ENCODE results near the gene MBP. TPM values are rescaled to one million over a fixed set of nuclear protein-coding genes. Genes with fewer than 3 reads are reported as not detected.

MBP gene
- total RNA-seq, 1 donor from 2014 or later: 14.5 TPM

DNA sequence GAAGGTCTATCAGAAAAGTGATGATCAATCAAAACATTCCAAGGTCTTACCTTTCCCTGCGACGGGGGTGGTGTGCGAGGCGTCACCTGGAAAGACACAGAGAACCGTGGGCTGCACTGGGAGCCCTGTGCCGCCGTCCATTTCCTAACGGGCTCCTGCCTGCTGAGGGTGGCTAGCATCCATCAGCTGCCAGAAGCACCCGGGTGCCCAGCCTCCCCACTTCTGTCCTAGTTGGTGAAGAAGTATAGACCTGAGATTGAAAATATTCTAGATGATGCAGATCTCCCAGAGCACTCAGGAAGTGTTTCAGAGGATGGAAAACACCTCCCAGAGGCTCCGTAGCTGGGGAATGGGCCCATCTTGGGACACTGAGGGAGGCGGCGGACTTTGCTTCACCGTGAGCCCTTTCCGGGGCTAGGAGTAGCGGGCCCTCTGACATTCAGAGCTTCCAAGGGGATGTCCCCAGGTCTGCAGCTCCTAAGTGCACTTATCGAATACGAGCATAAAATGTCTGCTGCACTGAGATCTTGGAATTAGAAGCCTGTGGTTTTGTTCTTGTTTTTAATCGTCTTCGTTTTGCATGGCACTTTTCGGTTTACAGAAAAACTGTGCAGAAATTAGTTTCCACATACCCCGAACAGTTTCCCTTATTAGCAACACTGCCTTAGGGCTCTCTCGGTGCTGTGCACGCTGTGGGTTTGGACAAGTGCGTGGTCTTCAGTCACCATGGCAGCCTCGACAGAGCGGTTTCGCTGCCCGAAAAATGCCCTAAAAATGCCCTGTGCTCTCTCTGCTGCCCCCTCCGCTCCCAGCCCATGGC is 143.5 kb downstream of the MBP start:
- DNase-seq (ENCODE audit: extremely low spot score, unreplicated experiment): peak; percentile 58
- Mint-ChIP-seq H3K27me3 (no peaks in the 10 kb centered on the region), H3K4me1 (ENCODE audit: unreplicated experiment) (peaks cover 27% of the 10 kb centered on the region), H3K27ac (no peak overlapping the region), H3K36me3 (peaks cover 4% of the 10 kb centered on the region), H3K4me3 (no peak overlapping the region), H3K9me3 (no peaks in the 10 kb centered on the region)
- TF ChIP-seq, protein P1, sequence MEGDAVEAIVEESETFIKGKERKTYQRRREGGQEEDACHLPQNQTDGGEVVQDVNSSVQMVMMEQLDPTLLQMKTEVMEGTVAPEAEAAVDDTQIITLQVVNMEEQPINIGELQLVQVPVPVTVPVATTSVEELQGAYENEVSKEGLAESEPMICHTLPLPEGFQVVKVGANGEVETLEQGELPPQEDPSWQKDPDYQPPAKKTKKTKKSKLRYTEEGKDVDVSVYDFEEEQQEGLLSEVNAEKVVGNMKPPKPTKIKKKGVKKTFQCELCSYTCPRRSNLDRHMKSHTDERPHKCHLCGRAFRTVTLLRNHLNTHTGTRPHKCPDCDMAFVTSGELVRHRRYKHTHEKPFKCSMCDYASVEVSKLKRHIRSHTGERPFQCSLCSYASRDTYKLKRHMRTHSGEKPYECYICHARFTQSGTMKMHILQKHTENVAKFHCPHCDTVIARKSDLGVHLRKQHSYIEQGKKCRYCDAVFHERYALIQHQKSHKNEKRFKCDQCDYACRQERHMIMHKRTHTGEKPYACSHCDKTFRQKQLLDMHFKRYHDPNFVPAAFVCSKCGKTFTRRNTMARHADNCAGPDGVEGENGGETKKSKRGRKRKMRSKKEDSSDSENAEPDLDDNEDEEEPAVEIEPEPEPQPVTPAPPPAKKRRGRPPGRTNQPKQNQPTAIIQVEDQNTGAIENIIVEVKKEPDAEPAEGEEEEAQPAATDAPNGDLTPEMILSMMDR (conservative IDR thresholded peaks at IDR 0.05): no peak

DNA sequence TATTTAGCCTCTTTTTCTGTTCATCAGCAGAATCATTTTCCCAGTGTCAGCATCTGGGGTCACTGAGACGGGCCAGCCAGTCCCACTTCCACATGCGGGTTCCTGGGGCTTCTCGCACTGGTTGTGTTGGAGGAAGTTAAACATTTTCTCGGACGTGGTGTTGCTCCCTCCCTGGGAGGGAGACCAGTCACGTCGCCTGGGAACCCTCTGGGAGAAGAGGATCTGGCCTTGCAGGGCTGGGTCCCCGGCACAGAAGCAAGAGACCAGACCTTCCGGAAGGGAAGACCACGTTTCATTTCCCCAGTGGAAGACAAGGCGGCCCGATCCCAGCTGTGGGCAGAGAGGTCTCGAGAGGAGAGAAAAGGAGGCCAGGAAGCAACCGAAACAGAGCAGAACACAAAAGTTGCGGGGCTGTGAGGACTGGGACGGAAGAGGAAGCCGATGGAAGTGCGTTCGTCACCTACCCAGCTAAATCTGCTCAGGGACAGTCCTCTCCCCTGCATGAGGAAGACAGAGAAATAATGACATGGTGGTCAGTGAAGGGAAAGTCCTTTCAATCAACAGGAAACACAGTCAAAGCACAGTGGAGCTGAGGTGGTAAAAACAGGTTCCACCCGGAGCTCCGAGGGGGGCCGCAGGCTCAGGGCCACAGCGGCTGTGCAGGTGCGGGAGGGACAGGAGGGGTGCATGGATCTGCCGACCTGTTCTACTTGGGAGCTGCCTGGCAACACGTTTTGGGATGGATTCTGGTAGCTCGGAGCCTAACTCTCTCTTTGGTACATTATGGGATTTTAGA is 144.4 kb downstream of the MBP start:
- Mint-ChIP-seq H3K36me3 (peaks cover 4% of the 10 kb centered on the region), H3K4me1 (ENCODE audit: unreplicated experiment) (peaks cover 27% of the 10 kb centered on the region), H3K4me3 (no peak overlapping the region), H3K27me3 (no peaks in the 10 kb centered on the region), H3K27ac (no peak overlapping the region), H3K9me3 (no peaks in the 10 kb centered on the region)
- TF ChIP-seq, protein P1 (conservative IDR thresholded peaks at IDR 0.05): no peak
- DNase-seq (ENCODE audit: extremely low spot score, unreplicated experiment): peak; percentile 59

DNA sequence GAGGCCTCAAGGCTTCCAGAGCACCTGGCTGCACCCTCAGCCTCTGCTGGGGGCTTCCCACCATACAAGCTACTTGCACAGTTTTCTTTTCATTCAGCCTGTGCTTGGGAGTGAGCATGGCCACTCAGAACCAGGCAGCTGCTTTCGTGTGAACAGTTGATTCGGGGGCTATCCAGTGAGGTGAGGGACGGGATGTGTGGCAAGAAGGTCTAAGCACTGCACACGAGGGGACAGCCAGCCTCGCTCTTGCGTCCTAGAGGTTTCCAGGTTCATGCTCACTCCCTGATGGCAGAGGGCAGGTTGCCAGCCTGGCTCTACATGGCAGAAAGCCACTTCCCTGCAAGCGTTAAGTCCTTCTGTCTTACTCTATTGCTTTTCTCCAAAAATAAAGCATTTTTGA is 146.2 kb downstream of the MBP start:
- H3K4me3 Mint-ChIP-seq: no peak overlapping the region
- H3K27me3 Mint-ChIP-seq: no peaks in the 10 kb centered on the region
- peaks cover 24% of the 10 kb centered on the region for H3K4me1 Mint-ChIP-seq (ENCODE audit: unreplicated experiment)
- TF ChIP-seq, protein P1 (conservative IDR thresholded peaks at IDR 0.05): no peak
- H3K27ac Mint-ChIP-seq: no peak overlapping the region
- H3K9me3 Mint-ChIP-seq: no peaks in the 10 kb centered on the region
- DNase-seq (ENCODE audit: extremely low spot score, unreplicated experiment): peak; percentile 49
- H3K36me3 Mint-ChIP-seq: peaks cover 4% of the 10 kb centered on the region

DNA sequence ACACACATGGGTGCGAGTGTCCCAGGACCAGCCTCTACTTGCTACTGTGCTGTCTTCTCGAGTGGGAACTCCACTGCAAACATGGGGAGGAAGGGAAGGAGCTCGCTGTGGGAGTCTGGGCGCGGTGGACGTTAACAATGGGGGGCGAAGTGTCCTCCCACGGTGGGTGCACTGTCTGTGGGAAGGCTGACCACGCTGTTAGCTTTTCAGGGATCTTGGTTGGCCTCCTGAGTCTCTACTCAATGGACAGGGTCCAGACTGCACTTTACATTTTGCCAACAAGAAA is 146.7 kb downstream of the MBP start:
- H3K27me3 Mint-ChIP-seq: no peaks in the 10 kb centered on the region
- no peaks in the 10 kb centered on the region for H3K9me3 Mint-ChIP-seq
- H3K27ac Mint-ChIP-seq: no peak overlapping the region
- H3K36me3 Mint-ChIP-seq: peaks cover 8% of the 10 kb centered on the region
- peaks cover 24% of the 10 kb centered on the region for H3K4me1 Mint-ChIP-seq (ENCODE audit: unreplicated experiment)
- no peak overlapping the region for H3K4me3 Mint-ChIP-seq
- DNase-seq (ENCODE audit: extremely low spot score, unreplicated experiment): peak; percentile 54
- TF ChIP-seq, protein P1 (conservative IDR thresholded peaks at IDR 0.05): no peak

DNA sequence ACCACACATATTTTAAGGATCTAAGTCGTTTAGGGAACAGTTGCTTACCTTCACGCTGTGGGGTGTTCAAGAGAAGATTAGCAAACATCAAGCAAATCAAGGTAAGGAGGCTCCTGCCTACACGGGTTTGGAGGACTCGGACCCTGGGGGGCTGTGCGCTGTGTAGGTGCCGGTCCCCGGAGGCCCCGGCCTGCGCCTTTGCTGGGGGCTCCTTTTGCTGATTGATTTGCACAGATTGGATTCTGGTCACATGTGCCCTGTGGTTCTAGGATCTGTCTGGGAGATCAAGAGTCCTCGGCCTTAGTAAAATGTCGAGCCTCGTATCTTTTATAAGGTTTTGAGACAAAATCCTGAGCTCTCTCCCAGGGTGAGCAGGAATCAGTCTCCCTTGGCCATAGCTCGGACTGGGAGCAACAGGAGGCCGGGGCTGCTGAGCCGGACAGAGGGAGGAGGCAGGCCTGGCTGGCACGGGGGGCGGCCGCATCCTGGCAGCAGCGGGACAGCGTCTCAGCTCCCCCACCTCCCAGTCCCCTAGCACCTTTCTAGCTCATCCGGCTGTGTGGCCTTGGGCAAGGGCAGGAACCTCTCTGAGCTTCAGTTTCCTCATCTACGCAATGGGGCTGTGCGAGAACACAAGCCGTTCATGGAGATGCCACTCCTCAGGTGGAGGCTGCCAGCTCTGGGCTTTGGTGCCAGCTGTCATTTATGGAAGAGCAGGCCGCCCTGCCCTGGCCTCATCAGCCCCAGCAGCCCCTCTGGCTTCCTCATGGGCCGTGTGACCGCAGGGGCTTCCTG is 147.2 kb downstream of the MBP start:
- H3K4me1 Mint-ChIP-seq (ENCODE audit: unreplicated experiment): peaks cover 18% of the 10 kb centered on the region
- peaks cover 7% of the 10 kb centered on the region for H3K36me3 Mint-ChIP-seq
- H3K27me3 Mint-ChIP-seq: no peaks in the 10 kb centered on the region
- H3K9me3 Mint-ChIP-seq: no peaks in the 10 kb centered on the region
- TF ChIP-seq, protein P1 (conservative IDR thresholded peaks at IDR 0.05): no peak
- no peak overlapping the region for H3K4me3 Mint-ChIP-seq
- H3K27ac Mint-ChIP-seq: no peak overlapping the region
- peak; percentile 62 for DNase-seq (ENCODE audit: extremely low spot score, unreplicated experiment)
